Posterior cingulate gyrus (tissue), 11 donors: ENCODE measurements around the gene AGAP4.
A peak's percentile ranks its signal among the peaks of the same experiment; 100 is the strongest.
"Not testable (repeated sequence)": the region's sequence is repeated elsewhere in the genome, so short reads cannot be mapped to it uniquely, and the experiment has no call there.

Source experiments
- DNase-seq, 10 donors: peaks; one replicate each; pipeline versions ENCODE4 v3.0.0 to v3.0.0-alpha.2; 2020 to 2021; ENCODE audit warnings: mixed read lengths in 3 of 10
- intact Hi-C: fragments of 100-400 bp; cut with DNase I; formaldehyde crosslinking; loops from one replicate; pipeline ENCODE4 v1.15.1; 2023

AGAP4 gene

GRCh38 chr10:45847400-45847799 is at the start of gene AGAP4:
Gene AGAP4, minus strand, starts transcription at chr10:45847500. Its CDS starts 153 bp downstream, at chr10:45847347.
- intact Hi-C loops, DNase-seq: not testable (repeated sequence)

- intact Hi-C loops, DNase-seq: not testable (repeated sequence)
Measured at GRCh38 chr10:45890721-45891120, 43.4 kb upstream of the AGAP4 start.

GRCh38 chr10:45889539-45890230 is 42.4 kb upstream of the AGAP4 start:
- DNase-seq, intact Hi-C loops: not testable (repeated sequence)

GRCh38 chr10:45882880-45883279 is 35.6 kb upstream of the AGAP4 start:
- intact Hi-C loops, DNase-seq: not testable (repeated sequence)

GRCh38 chr10:45865404-45865803 is 18.1 kb upstream of the AGAP4 start:
- peak in 3 of 10 donors; percentile 47 to 75 (median 75) for DNase-seq
- intact Hi-C loops: not testable (repeated sequence)

GRCh38 chr10:45864264-45864663 is 17.0 kb upstream of the AGAP4 start:
- DNase-seq, intact Hi-C loops: not testable (repeated sequence)

GRCh38 chr10:45863632-45864031 is 16.3 kb upstream of the AGAP4 start:
- intact Hi-C loops, DNase-seq: not testable (repeated sequence)

- intact Hi-C loops, DNase-seq: not testable (repeated sequence)
Measured at GRCh38 chr10:45857931-45858330, 10.6 kb upstream of the AGAP4 start.

GRCh38 chr10:45848467-45848866 is 1.2 kb upstream of the AGAP4 start:
- DNase-seq, intact Hi-C loops: not testable (repeated sequence)

- intact Hi-C loops, DNase-seq: not testable (repeated sequence)
Measured at GRCh38 chr10:45822918-45823317, 24.4 kb downstream of the AGAP4 start.

- DNase-seq, intact Hi-C loops: not testable (repeated sequence)
Measured at GRCh38 chr10:45820107-45820830, 27.0 kb downstream of the AGAP4 start.

GRCh38 chr10:45819552-45819951 is 27.7 kb downstream of the AGAP4 start:
- DNase-seq: no peak
- intact Hi-C loops: no loop called here

GRCh38 chr10:45817912-45818311 is 29.4 kb downstream of the AGAP4 start:
- intact Hi-C loops: no loop called here
- no peak for DNase-seq

GRCh38 chr10:45817130-45817859 is 30.0 kb downstream of the AGAP4 start:
- intact Hi-C loops: no loop called here
- DNase-seq: peak in 1 of 10 donors; percentile 44

- DNase-seq, intact Hi-C loops: not testable (repeated sequence)
Measured at GRCh38 chr10:45814146-45814545, 33.2 kb downstream of the AGAP4 start.

- DNase-seq, intact Hi-C loops: not testable (repeated sequence)
Measured at GRCh38 chr10:45812959-45813358, 34.3 kb downstream of the AGAP4 start.

- no peak for DNase-seq
- intact Hi-C loops: no loop called here
Measured at GRCh38 chr10:45811075-45811474, 36.2 kb downstream of the AGAP4 start.

GRCh38 chr10:45809837-45810236 is 37.5 kb downstream of the AGAP4 start:
- DNase-seq: no peak
- intact Hi-C loops: no loop called here

- DNase-seq, intact Hi-C loops: not testable (repeated sequence)
Measured at GRCh38 chr10:45804996-45805395, 42.3 kb downstream of the AGAP4 start.

GRCh38 chr10:45803060-45804010 is 44.0 kb downstream of the AGAP4 start:
- DNase-seq, intact Hi-C loops: not testable (repeated sequence)
